IMR-90 (cell line): Measurements from ENCODE around the gene PIP4K2A. TPM values are rescaled to one million over a fixed set of nuclear protein-coding genes. Genes with fewer than 3 reads are reported as not detected.

Experiments used
- ATAC-seq: fragments of 200-7000 bp; cut with Tn5 transposase; 2 replicates; pipeline ENCODE4 v1.9.1; 2020; ENCODE audit warnings: low read depth, mild to moderate bottlenecking, moderate library complexity
- BruUV-seq: library from RNA; stranded (reverse); fragments of 400-500 nt; replicated peaks from 2 replicates; lab custom pipeline; 2021; lab: Mats Ljungman, UMichigan
- CTCF ChIA-PET: fragments of 300-600 bp; formaldehyde crosslinking; extraction: SDS; loops from one replicate; lab custom pipeline; 2021; ENCODE audit warnings: antibody characterized with exemption; lab: Yijun Ruan, JAX
- POLR2A ChIA-PET: fragments of 300-600 bp; sonication (Branson Sonifier 250); formaldehyde crosslinking; loops from one replicate; lab custom pipeline; 2022; ENCODE audit warnings: antibody characterized with exemption; ENCODE audit not compliant: unreplicated experiment; lab: Charles Lee
- DNase-seq: peaks from one replicate; pipeline ENCODE4 v3.0.0; 2013
- H2AFZ ChIP-seq: replicated peaks from 2 replicates; pipeline ENCODE3; 2013; ENCODE audit warnings: low read length, mild to moderate bottlenecking; ENCODE audit not compliant: poor library complexity
- H2AK5ac ChIP-seq: 2 replicates; pipeline ENCODE4 v1.6.1; 2013; ENCODE audit warnings: low read depth, low read length, inconsistent platforms
- H2AK9ac ChIP-seq: replicated peaks from 2 replicates; pipeline ENCODE3; 2013; ENCODE audit warnings: mild to moderate bottlenecking, low read depth, low read length, moderate library complexity; ENCODE audit not compliant: poor library complexity
- H2BK120ac ChIP-seq: 2 replicates; pipeline ENCODE4 v1.6.1; 2013; ENCODE audit warnings: low read depth, low read length, inconsistent platforms
- H2BK15ac ChIP-seq: 3 replicates; pipeline ENCODE4 v1.6.1; 2013; ENCODE audit warnings: low read depth, low read length, inconsistent platforms
- H2BK20ac ChIP-seq: 2 replicates; pipeline ENCODE4 v1.6.1; 2013; ENCODE audit warnings: low read depth, mild to moderate bottlenecking, inconsistent platforms, low read length, moderate library complexity
- H2BK5ac ChIP-seq: 2 replicates; pipeline ENCODE4 v1.6.1; 2013; ENCODE audit warnings: mild to moderate bottlenecking, low read depth, low read length, inconsistent platforms; ENCODE audit not compliant: poor library complexity, severe bottlenecking
- H3K14ac ChIP-seq: replicated peaks from 2 replicates; pipeline ENCODE4 v1.6.1; 2013; ENCODE audit warnings: low read depth, low read length, inconsistent platforms
- H3K18ac ChIP-seq: 2 replicates; pipeline ENCODE4 v1.6.1; 2013; ENCODE audit warnings: low read depth, low read length, control low read depth
- H3K23ac ChIP-seq: 2 replicates; pipeline ENCODE4 v1.6.1; 2013; ENCODE audit warnings: low read depth, low read length, inconsistent platforms
- H3K27ac ChIP-seq: 2 replicates; pipeline ENCODE4 v1.5.1; 2013; ENCODE audit warnings: mild to moderate bottlenecking, control low read depth, low read length; ENCODE audit not compliant: insufficient read depth
- H3K27me3 ChIP-seq: 2 replicates; pipeline ENCODE4 v1.6.1; 2013; ENCODE audit warnings: low read length; ENCODE audit not compliant: control insufficient read depth, insufficient read depth
- H3K36me3 ChIP-seq: 2 replicates; pipeline ENCODE4 v1.6.1; 2013; ENCODE audit warnings: low read length, mixed read lengths; ENCODE audit not compliant: control insufficient read depth, insufficient read depth
- H3K4ac ChIP-seq: 2 replicates; pipeline ENCODE4 v1.6.1; 2013; ENCODE audit warnings: low read depth, low read length, inconsistent platforms
- H3K4me1 ChIP-seq: 2 replicates; pipeline ENCODE4 v1.6.1; 2013; ENCODE audit warnings: low read length, mixed read lengths; ENCODE audit not compliant: control insufficient read depth, insufficient read depth
- H3K4me2 ChIP-seq: 2 replicates; pipeline ENCODE4 v1.6.1; 2013; ENCODE audit warnings: low read depth, mild to moderate bottlenecking, control low read depth, low read length, moderate library complexity
- H3K4me3 ChIP-seq: 2 replicates; pipeline ENCODE4 v1.5.1; 2013; ENCODE audit warnings: low read depth, mild to moderate bottlenecking, control low read depth, low read length, moderate library complexity; ENCODE audit not compliant: insufficient read depth
- H3K56ac ChIP-seq: 2 replicates; pipeline ENCODE4 v1.6.1; 2013; ENCODE audit warnings: low read length, inconsistent platforms; ENCODE audit not compliant: insufficient read depth; ENCODE audit errors: extremely low read depth
- H3K79me1 ChIP-seq, 2 experiments: 2 replicates each; pipeline ENCODE4 v1.6.1; 2013; ENCODE audit warnings: low read length in 2 of 2, inconsistent platforms in 1 of 2, low read depth in 1 of 2
- H3K9ac ChIP-seq: 2 replicates; pipeline ENCODE4 v1.6.1; 2013; ENCODE audit warnings: low read depth, low read length, control low read depth
- H3K9me1 ChIP-seq: 2 replicates; pipeline ENCODE4 v1.6.1; 2013; ENCODE audit warnings: low read length, inconsistent platforms; ENCODE audit not compliant: insufficient read depth
- H3K9me3 ChIP-seq: 2 replicates; pipeline ENCODE4 v1.6.1; 2013; ENCODE audit warnings: low read length; ENCODE audit not compliant: control insufficient read depth, insufficient read depth
- H4K20me1 ChIP-seq: 2 replicates; pipeline ENCODE4 v1.6.1; 2013; ENCODE audit warnings: low read length, inconsistent platforms; ENCODE audit not compliant: insufficient read depth
- H4K5ac ChIP-seq: 2 replicates; pipeline ENCODE4 v1.6.1; 2013; ENCODE audit warnings: mild to moderate bottlenecking, low read depth, low read length, control low read depth
- H4K8ac ChIP-seq, 2 experiments: 2 replicates each; pipeline ENCODE4 v1.6.1; 2013; ENCODE audit warnings: low read depth in 2 of 2, low read length in 2 of 2, control low read depth in 1 of 2, inconsistent platforms in 1 of 2
- H4K91ac ChIP-seq: 2 replicates; pipeline ENCODE4 v1.6.1; 2013; ENCODE audit warnings: low read depth, low read length, inconsistent platforms; ENCODE audit not compliant: insufficient read depth
- BHLHE40 ChIP-seq: fragments of 150-350 bp; IDR thresholded peaks from 2 replicates; pipeline ENCODE4 v1.6.1; 2016; ENCODE audit warnings: mild to moderate bottlenecking, low read depth, low read length
- CEBPB ChIP-seq: IDR thresholded peaks from 2 replicates; pipeline ENCODE4 v1.6.1; 2012; ENCODE audit warnings: low read depth, low read length, improper control_type of control experiment
- CHD1 ChIP-seq: IDR thresholded peaks from 2 replicates; pipeline ENCODE4 v1.6.1; 2012; ENCODE audit warnings: low read depth, low read length, improper control_type of control experiment
- ELK1 ChIP-seq: fragments of 150-350 bp; IDR thresholded peaks from 2 replicates; pipeline ENCODE4 v1.6.1; 2016; ENCODE audit warnings: low read depth, mild to moderate bottlenecking, low read length, moderate library complexity, borderline replicate concordance
- FOS ChIP-seq: fragments of 150-350 bp; IDR thresholded peaks from 2 replicates; pipeline ENCODE4 v1.6.1; 2016; ENCODE audit warnings: low read depth, low read length
- MAFK ChIP-seq: IDR thresholded peaks from 2 replicates; pipeline ENCODE4 v1.6.1; 2012; ENCODE audit warnings: low read depth, low read length, improper control_type of control experiment
- MAZ ChIP-seq: IDR thresholded peaks from 2 replicates; pipeline ENCODE4 v1.6.1; 2012; ENCODE audit warnings: low read depth, mild to moderate bottlenecking, low read length, improper control_type of control experiment, moderate library complexity, borderline replicate concordance
- MXI1 ChIP-seq: IDR thresholded peaks from 2 replicates; pipeline ENCODE4 v1.6.1; 2012; ENCODE audit warnings: low read depth, mild to moderate bottlenecking, low read length, moderate library complexity, borderline replicate concordance
- NFE2L2 ChIP-seq: fragments of 150-350 bp; IDR thresholded peaks from 2 replicates; pipeline ENCODE4 v1.6.1; 2016; ENCODE audit warnings: low read depth, mild to moderate bottlenecking, low read length
- POLR2A ChIP-seq: IDR thresholded peaks from 2 replicates; pipeline ENCODE4 v1.6.1; 2012; ENCODE audit warnings: mild to moderate bottlenecking, low read depth, low read length
- RAD21 ChIP-seq: IDR thresholded peaks from 2 replicates; pipeline ENCODE4 v1.6.1; 2012; ENCODE audit warnings: low read length, improper control_type of control experiment
- RCOR1 ChIP-seq: IDR thresholded peaks from 2 replicates; pipeline ENCODE4 v1.6.1; 2012; ENCODE audit warnings: mild to moderate bottlenecking, low read length, improper control_type of control experiment; ENCODE audit not compliant: insufficient replicate concordance
- RFX5 ChIP-seq: IDR thresholded peaks from 2 replicates; pipeline ENCODE4 v1.8.0; 2012; ENCODE audit warnings: low read depth, mild to moderate bottlenecking, low read length, moderate library complexity
- SMC3 ChIP-seq: fragments of 150-350 bp; IDR thresholded peaks from 2 replicates; pipeline ENCODE4 v1.6.1; 2016; ENCODE audit warnings: low read depth, mild to moderate bottlenecking, antibody characterized with exemption, low read length, moderate library complexity
- WGBS, 2 experiments: methylation state at CpG; one replicate each; pipeline versions ENCODE4 v1.1.5 to v1.1.7; 2013; ENCODE audit warnings: missing lambda C conversion rate in 2 of 2; ENCODE audit not compliant: insufficient read length in 1 of 2; ENCODE audit errors: extremely low coverage in 2 of 2; 5-methylcytosine and 5-hydroxymethylcytosine counted together
- dilution Hi-C: fragments of 300-500 bp; cut with HindIII; formaldehyde crosslinking; loops from one replicate; pipeline ENCODE4 v1.14.3; 2018; ENCODE audit warnings: low sequenced_read_pairs; ENCODE audit not compliant: unreplicated experiment
- in situ Hi-C: fragments of 300-500 bp; cut with MboI; formaldehyde crosslinking; loops from 3 replicates; pipeline ENCODE4 v1.14.3; 2019; ENCODE audit warnings: low sequenced_read_pairs, inconsistent platforms, mixed read lengths
- intact Hi-C: fragments of 100-400 bp; cut with micrococcal nuclease; formaldehyde crosslinking; loops from 2 replicates; pipeline ENCODE4 v1.10.0; 2022
- polyA plus RNA-seq, 3 experiments: library from polyadenylated mRNA; depleted of rRNA; stranded (reverse); fragments of >200 nt; gene quantifications; 2 replicates each; pipeline ENCODE4 v1.2.3, GENCODE V29; 2012; ENCODE audit warnings: low replicate concordance in 1 of 3
- total RNA-seq: library from RNA; depleted of rRNA; stranded (reverse); fragments of >200 nt; gene quantifications from 2 replicates; pipeline ENCODE4 v1.2.3, GENCODE V29; 2012
- TF ChIP-seq, protein P1 (sequence below): conservative IDR thresholded peaks from 2 replicates; pipeline ENCODE4 v1.5.1; 2012; ENCODE audit warnings: mild to moderate bottlenecking, low read depth, low read length, improper control_type of control experiment
- TF ChIP-seq, protein P2 (sequence below): fragments of 150-350 bp; IDR thresholded peaks from 2 replicates; pipeline ENCODE4 v1.6.1; 2017; ENCODE audit warnings: mild to moderate bottlenecking, antibody characterized with exemption, low read length, low read depth

Gene PIP4K2A
- total and polyA plus RNA-seq, 2 of the 4 experiments (the other 2 are of a cell fraction): 9.8 to 18.1 TPM

- Histone ChIP-seq H3K36me3 (no peaks in the 10 kb centered on the region), H4K20me1 (no peaks in the 10 kb centered on the region), H3K9me1 (no peaks in the 10 kb centered on the region), H3K14ac (no peak overlapping the region), H4K8ac (no peak overlapping the region), H2AK9ac (no peak overlapping the region), H3K27ac (no peak overlapping the region), H3K79me1 (no peaks in the 10 kb centered on the region), H3K9me3 (no peaks in the 10 kb centered on the region), H3K23ac (no peak overlapping the region), H2BK5ac (no peak overlapping the region), H3K4me3 (no peak overlapping the region), H3K18ac (no peak overlapping the region), H4K5ac (no peak overlapping the region), H2AK5ac (no peak overlapping the region), H3K4me1 (no peaks in the 10 kb centered on the region), H3K9ac (no peak overlapping the region), H2BK15ac (no peak overlapping the region), H4K91ac (no peak overlapping the region), H2BK20ac (no peak overlapping the region), H3K4ac (no peak overlapping the region), H2AFZ (no peak overlapping the region), H3K4me2 (no peak overlapping the region), H3K56ac (no peak overlapping the region), H3K27me3 (no peaks in the 10 kb centered on the region; the same call in 1 of the 2 replicates), H2BK120ac (no peak overlapping the region)
- ATAC-seq (no peak), DNase-seq (no peak)
- intact Hi-C loops (no loop called here), in situ Hi-C loops (no loop called here), dilution Hi-C loops (no loop called here)
- BruUV-seq: no TSS peak
- POLR2A ChIA-PET: no interaction called here
- CTCF ChIA-PET: no interaction called here
- no CpG with 5 or more reads among the region's 6 CpGs for WGBS, 2 experiments
- TF ChIP-seq MAZ (no peak), RCOR1 (no peak), ELK1 (no peak), SMC3 (no peak), MAFK (no peak), MXI1 (no peak), POLR2A (no peak), RFX5 (no peak), BHLHE40 (no peak), CEBPB (no peak), NFE2L2 (no peak), FOS (no peak), CHD1 (no peak), RAD21 (no peak)
- TF ChIP-seq, protein P1, sequence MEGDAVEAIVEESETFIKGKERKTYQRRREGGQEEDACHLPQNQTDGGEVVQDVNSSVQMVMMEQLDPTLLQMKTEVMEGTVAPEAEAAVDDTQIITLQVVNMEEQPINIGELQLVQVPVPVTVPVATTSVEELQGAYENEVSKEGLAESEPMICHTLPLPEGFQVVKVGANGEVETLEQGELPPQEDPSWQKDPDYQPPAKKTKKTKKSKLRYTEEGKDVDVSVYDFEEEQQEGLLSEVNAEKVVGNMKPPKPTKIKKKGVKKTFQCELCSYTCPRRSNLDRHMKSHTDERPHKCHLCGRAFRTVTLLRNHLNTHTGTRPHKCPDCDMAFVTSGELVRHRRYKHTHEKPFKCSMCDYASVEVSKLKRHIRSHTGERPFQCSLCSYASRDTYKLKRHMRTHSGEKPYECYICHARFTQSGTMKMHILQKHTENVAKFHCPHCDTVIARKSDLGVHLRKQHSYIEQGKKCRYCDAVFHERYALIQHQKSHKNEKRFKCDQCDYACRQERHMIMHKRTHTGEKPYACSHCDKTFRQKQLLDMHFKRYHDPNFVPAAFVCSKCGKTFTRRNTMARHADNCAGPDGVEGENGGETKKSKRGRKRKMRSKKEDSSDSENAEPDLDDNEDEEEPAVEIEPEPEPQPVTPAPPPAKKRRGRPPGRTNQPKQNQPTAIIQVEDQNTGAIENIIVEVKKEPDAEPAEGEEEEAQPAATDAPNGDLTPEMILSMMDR: no peak
- TF ChIP-seq, protein P2, sequence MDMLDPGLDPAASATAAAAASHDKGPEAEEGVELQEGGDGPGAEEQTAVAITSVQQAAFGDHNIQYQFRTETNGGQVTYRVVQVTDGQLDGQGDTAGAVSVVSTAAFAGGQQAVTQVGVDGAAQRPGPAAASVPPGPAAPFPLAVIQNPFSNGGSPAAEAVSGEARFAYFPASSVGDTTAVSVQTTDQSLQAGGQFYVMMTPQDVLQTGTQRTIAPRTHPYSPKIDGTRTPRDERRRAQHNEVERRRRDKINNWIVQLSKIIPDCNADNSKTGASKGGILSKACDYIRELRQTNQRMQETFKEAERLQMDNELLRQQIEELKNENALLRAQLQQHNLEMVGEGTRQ: no peak
Observed at GRCh38 chr10:22758867-22759266, 44.5 kb upstream of the PIP4K2A start.
